ENCODE measurements around the gene BTBD9. TPM values are rescaled to one million over a fixed set of nuclear protein-coding genes. Genes with fewer than 3 reads are reported as not detected.

Gene BTBD9
- total RNA-seq, 6 experiments from 2014 or later: 4.5 to 7.5 (median 5.7) TPM

- Histone ChIP-seq H3K4me1 (no peaks in the 10 kb centered on the region), H3K36me3 (no peaks in the 10 kb centered on the region), H3K27ac (no peak overlapping the region), H3K4me3 (no peak overlapping the region), H3K9me3 (no peaks in the 10 kb centered on the region), H3K27me3 (no peaks in the 10 kb centered on the region)
- TF ChIP-seq POLR2A (IDR thresholded peaks at IDR 0.05): no peak
- TF ChIP-seq CTCF (IDR thresholded peaks at IDR 0.05): no peak
- WGBS (ENCODE audit: insufficient coverage, low coverage, low lambda C conversion rate, missing lambda C conversion rate): 51% methylated on average over 2 of the region's 2 CpGs
- DNase-seq (no peak), ATAC-seq (peak in 2 of 4 donors; percentile 31 to 35)
- intact Hi-C loops (cut with DNase I): no loop called here
Observed at GRCh38 chr6:38259736-38260135, 380.0 kb downstream of the BTBD9 start.

DNA sequence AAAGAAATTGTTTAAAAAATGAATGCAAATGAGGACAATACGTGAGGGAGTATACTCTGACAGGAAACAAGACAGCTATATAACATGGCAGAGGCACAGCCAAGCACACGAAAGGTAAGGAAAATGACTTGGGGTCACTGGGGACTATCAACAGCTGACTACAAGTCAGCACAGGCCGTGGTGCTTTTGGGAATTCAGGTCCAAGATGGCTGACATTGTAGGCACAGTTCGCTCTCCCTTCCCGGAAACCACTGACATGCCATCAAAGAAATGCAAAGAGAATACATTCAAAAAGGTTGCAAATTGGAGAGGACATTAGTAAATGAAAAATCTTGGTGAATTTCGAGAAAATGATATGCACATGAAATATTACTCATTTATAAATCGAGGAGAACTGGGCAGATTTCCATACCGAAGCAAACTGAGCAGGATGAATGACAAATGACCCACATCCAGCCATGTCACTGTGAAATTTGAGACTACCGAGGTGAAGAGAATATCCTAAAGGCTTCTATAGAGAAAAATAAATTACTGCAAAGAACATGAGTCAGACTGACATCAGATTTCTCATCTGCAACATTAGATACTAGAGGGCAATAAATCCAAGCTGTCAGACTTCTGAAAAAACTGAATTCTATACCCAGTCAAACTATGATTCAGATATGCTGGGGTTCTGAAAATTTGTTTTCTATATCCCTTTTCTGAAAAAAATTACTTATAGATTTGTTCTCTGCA lies 391.1 kb downstream of the BTBD9 start:
- H3K9me3 ChIP-seq: no peaks in the 10 kb centered on the region
- H3K36me3 ChIP-seq: no peaks in the 10 kb centered on the region
- no peaks in the 10 kb centered on the region for H3K27me3 ChIP-seq
- no peaks in the 10 kb centered on the region for H3K4me1 ChIP-seq
- no peak for TF ChIP-seq CTCF (IDR thresholded peaks at IDR 0.05)
- TF ChIP-seq POLR2A (IDR thresholded peaks at IDR 0.05): no peak
- H3K27ac ChIP-seq: no peak overlapping the region
- no peak overlapping the region for H3K4me3 ChIP-seq
- DNase-seq (no peak), ATAC-seq (no peak)
- WGBS (ENCODE audit: insufficient coverage, low coverage, low lambda C conversion rate, missing lambda C conversion rate): 99% methylated on average over 8 of the region's 9 CpGs
- intact Hi-C loops (cut with DNase I): no loop called here

- TF ChIP-seq POLR2A (IDR thresholded peaks at IDR 0.05) (no peak), CTCF (IDR thresholded peaks at IDR 0.05) (no peak)
- intact Hi-C loops (cut with DNase I): no loop called here
- ATAC-seq (peak in 1 of 4 donors; percentile 21), DNase-seq (no peak)
- no peak overlapping the region for H3K4me3 ChIP-seq
- H3K36me3 ChIP-seq: no peaks in the 10 kb centered on the region
- WGBS (ENCODE audit: insufficient coverage, low coverage, low lambda C conversion rate, missing lambda C conversion rate): 95% methylated on average over 3 of the region's 3 CpGs
- no peaks in the 10 kb centered on the region for H3K9me3 ChIP-seq
- H3K27me3 ChIP-seq: no peaks in the 10 kb centered on the region
- H3K27ac ChIP-seq: no peak overlapping the region
- H3K4me1 ChIP-seq: no peaks in the 10 kb centered on the region
Observed at GRCh38 chr6:38245295-38245694, 394.4 kb downstream of the BTBD9 start.

GRCh38 chr6:38244869-38245268 lies 394.9 kb downstream of the BTBD9 start:
- TF ChIP-seq CTCF (IDR thresholded peaks at IDR 0.05) (no peak), POLR2A (IDR thresholded peaks at IDR 0.05) (no peak)
- WGBS (ENCODE audit: insufficient coverage, low coverage, low lambda C conversion rate, missing lambda C conversion rate): 88% methylated on average over 1 of the region's 3 CpGs

More at GRCh38 chr6:38244869-38245268, 394.9 kb downstream of the BTBD9 start:
- Histone ChIP-seq H3K9me3 (no peaks in the 10 kb centered on the region), H3K4me1 (no peaks in the 10 kb centered on the region), H3K36me3 (no peaks in the 10 kb centered on the region), H3K4me3 (no peak overlapping the region), H3K27ac (no peak overlapping the region), H3K27me3 (no peaks in the 10 kb centered on the region)
- ATAC-seq (no peak), DNase-seq (no peak)
- intact Hi-C loops (cut with DNase I): no loop called here
